Stimulated activated CD4-positive, alpha-beta T cell treated with anti-CD3 and anti-CD28 coated beads, TNF-alpha, amount 100 ng/mL, for 4 hours (primary cell): ENCODE measurements around the gene AADACL2.

Experiments
- DNase-seq, 3 experiments: peaks; one replicate each; pipeline ENCODE4 v3.0.0-alpha.2; 2020; ENCODE audit warnings: low read depth in 3 of 3

The AADACL2 gene

GRCh38 chr3:151804267-151804666 lies 70.5 kb downstream of the AADACL2 start:
- DNase-seq: no peak

- no peak for DNase-seq
These were observed 73.1 kb downstream of the AADACL2 start for GRCh38 chr3:151806838-151807237.
